Caco-2 (cell line): ENCODE results near the gene SPHK2. TPM values are rescaled to one million over a fixed set of nuclear protein-coding genes. Genes with fewer than 3 reads are reported as not detected.

Source experiments
- BruUV-seq: library from RNA; stranded (reverse); fragments of 400-500 nt; replicated peaks from 2 replicates; lab custom pipeline; 2021; lab: Mats Ljungman, UMichigan
- CTCF ChIA-PET: fragments of 300-600 bp; sonication (Branson Sonifier 250); formaldehyde crosslinking; loops from one replicate; lab custom pipeline; 2022; ENCODE audit warnings: antibody characterized with exemption; lab: Charles Lee
- POLR2A ChIA-PET: fragments of 300-600 bp; sonication (Branson Sonifier 250); formaldehyde crosslinking; loops from one replicate; lab custom pipeline; 2022; ENCODE audit warnings: antibody characterized with exemption; lab: Charles Lee
- DNase-seq, 2 experiments: peaks; one replicate each; pipeline versions ENCODE4 v3.0.0 to v3.0.0-alpha.2; 2020 to 2022
- H3K27me3 ChIP-seq: replicated peaks from 2 replicates; pipeline ENCODE4 v1.6.0; 2011; ENCODE audit warnings: low read length; ENCODE audit not compliant: control insufficient read depth, insufficient read depth
- H3K36me3 ChIP-seq: 2 replicates; pipeline ENCODE4 v1.5.1; 2011; ENCODE audit warnings: low read length; ENCODE audit not compliant: control insufficient read depth, insufficient read depth
- H3K4me1 ChIP-seq: fragments of 250-450 bp; sonication (Bioruptor Pico); 2 replicates; pipeline ENCODE4 v1.5.1; 2020; ENCODE audit warnings: mild to moderate bottlenecking
- H3K4me3 ChIP-seq: 2 replicates; pipeline ENCODE4 v1.5.1; 2011; ENCODE audit warnings: low read depth, mild to moderate bottlenecking, control low read depth, low read length
- H3K9me3 ChIP-seq: fragments of 250-450 bp; sonication (Bioruptor Pico); 2 replicates; pipeline ENCODE4 v1.5.1; 2020; ENCODE audit warnings: mild to moderate bottlenecking, moderate library complexity
- H3K27ac Mint-ChIP-seq: one replicate; pipeline ENCODE4 v1.8.0; 2022; ENCODE audit warnings: mixed read lengths; ENCODE audit not compliant: unreplicated experiment
- H3K27me3 Mint-ChIP-seq: one replicate; pipeline ENCODE4 v1.8.0; 2022; ENCODE audit warnings: mixed read lengths; ENCODE audit not compliant: insufficient read depth, unreplicated experiment
- H3K36me3 Mint-ChIP-seq: one replicate; pipeline ENCODE4 v1.8.0; 2022; ENCODE audit warnings: mild to moderate bottlenecking, mixed read lengths; ENCODE audit not compliant: insufficient read depth, unreplicated experiment
- H3K4me1 Mint-ChIP-seq: one replicate; pipeline ENCODE4 v1.8.0; 2022; ENCODE audit warnings: low read depth, mixed read lengths; ENCODE audit not compliant: unreplicated experiment
- H3K4me3 Mint-ChIP-seq: one replicate; pipeline ENCODE4 v1.8.0; 2022; ENCODE audit warnings: mild to moderate bottlenecking, moderate library complexity, mixed read lengths; ENCODE audit not compliant: unreplicated experiment
- H3K9me3 Mint-ChIP-seq: one replicate; pipeline ENCODE4 v1.8.0; 2022; ENCODE audit warnings: mixed read lengths; ENCODE audit not compliant: unreplicated experiment
- intact Hi-C: fragments of 100-400 bp; cut with micrococcal nuclease; formaldehyde crosslinking; loops from one replicate; pipeline ENCODE4 v1.10.0; 2022; ENCODE audit not compliant: unreplicated experiment
- total RNA-seq: library from RNA; stranded (reverse); gene quantifications from 2 replicates; pipeline ENCODE4 v1.2.3, GENCODE V29; 2022
- TF ChIP-seq, protein P1 (sequence below), 2 experiments: fragments of 200-600 bp in 1 of 2; IDR thresholded peaks; 1 replicate in 1 of 2; 2 replicates in 1 of 2; pipeline versions ENCODE4 v1.5.1 to v1.8.0; 2011 to 2022; ENCODE audit warnings: antibody characterized with exemption in 1 of 2, control low read depth in 1 of 2, inconsistent platforms in 1 of 2, low read depth in 1 of 2, low read length in 1 of 2, mild to moderate bottlenecking in 1 of 2, moderate library complexity in 1 of 2; ENCODE audit not compliant: insufficient read depth in 1 of 2, severe bottlenecking in 1 of 2, unreplicated experiment in 1 of 2

Gene SPHK2
- total RNA-seq, 1 experiment from 2014 or later = 140 TPM

DNA sequence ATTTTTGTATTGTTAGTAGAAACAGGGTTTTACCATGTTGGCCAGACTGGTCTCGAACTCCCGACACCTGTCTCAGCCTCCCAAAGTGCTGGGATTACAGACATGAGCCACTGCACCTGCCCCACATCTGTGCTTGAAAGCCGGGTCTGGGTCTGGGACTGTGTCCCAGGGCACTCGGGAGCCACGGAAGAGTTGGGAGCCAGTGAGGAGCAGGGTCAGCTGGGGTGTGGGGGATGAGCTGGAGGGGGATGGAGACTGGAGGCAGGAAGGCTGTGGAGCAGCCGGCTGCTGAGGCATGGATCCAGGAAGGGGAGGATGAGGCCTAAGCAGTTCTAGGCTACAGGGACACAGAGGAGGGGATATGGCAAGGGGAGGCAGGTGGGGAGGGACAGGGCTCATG is 23.5 kb upstream of the SPHK2 start:
- TF ChIP-seq, protein P1, sequence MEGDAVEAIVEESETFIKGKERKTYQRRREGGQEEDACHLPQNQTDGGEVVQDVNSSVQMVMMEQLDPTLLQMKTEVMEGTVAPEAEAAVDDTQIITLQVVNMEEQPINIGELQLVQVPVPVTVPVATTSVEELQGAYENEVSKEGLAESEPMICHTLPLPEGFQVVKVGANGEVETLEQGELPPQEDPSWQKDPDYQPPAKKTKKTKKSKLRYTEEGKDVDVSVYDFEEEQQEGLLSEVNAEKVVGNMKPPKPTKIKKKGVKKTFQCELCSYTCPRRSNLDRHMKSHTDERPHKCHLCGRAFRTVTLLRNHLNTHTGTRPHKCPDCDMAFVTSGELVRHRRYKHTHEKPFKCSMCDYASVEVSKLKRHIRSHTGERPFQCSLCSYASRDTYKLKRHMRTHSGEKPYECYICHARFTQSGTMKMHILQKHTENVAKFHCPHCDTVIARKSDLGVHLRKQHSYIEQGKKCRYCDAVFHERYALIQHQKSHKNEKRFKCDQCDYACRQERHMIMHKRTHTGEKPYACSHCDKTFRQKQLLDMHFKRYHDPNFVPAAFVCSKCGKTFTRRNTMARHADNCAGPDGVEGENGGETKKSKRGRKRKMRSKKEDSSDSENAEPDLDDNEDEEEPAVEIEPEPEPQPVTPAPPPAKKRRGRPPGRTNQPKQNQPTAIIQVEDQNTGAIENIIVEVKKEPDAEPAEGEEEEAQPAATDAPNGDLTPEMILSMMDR (IDR thresholded peaks at IDR 0.05; ENCODE audit: insufficient read depth in 1 of 2, low read depth in 1 of 2, low read length in 1 of 2, severe bottlenecking in 1 of 2, unreplicated experiment in 1 of 2) = no peak
- Histone ChIP-seq H3K4me3 (no peak overlapping the region), H3K4me1 (no peaks in the 10 kb centered on the region), H3K9me3 (no peaks in the 10 kb centered on the region), H3K36me3 (no peaks in the 10 kb centered on the region), H3K27me3 (no peaks in the 10 kb centered on the region)
- no peak overlapping the region for H3K27ac Mint-ChIP-seq
- no peaks in the 10 kb centered on the region for H3K36me3 Mint-ChIP-seq
- no peaks in the 10 kb centered on the region for H3K9me3 Mint-ChIP-seq
- intact Hi-C loops = no loop called here
- DNase-seq = no peak
- no peaks in the 10 kb centered on the region for H3K27me3 Mint-ChIP-seq
- no TSS peak for BruUV-seq
- no peaks in the 10 kb centered on the region for H3K4me1 Mint-ChIP-seq
- ChIA-PET CTCF (no interaction called here), POLR2A (no interaction called here)
- no peak overlapping the region for H3K4me3 Mint-ChIP-seq

GRCh38 chr19:48596237-48596636 is 23.1 kb upstream of the SPHK2 start:
- BruUV-seq = no TSS peak
- intact Hi-C loops = no loop called here
- H3K4me3 Mint-ChIP-seq = no peak overlapping the region
- CTCF ChIA-PET = no interaction called here
- Histone ChIP-seq H3K9me3 (no peaks in the 10 kb centered on the region), H3K4me1 (no peaks in the 10 kb centered on the region), H3K27me3 (no peaks in the 10 kb centered on the region), H3K4me3 (no peak overlapping the region), H3K36me3 (no peaks in the 10 kb centered on the region)
- H3K27ac Mint-ChIP-seq = no peak overlapping the region
- H3K36me3 Mint-ChIP-seq = no peaks in the 10 kb centered on the region
- POLR2A ChIA-PET = no interaction called here
- DNase-seq = no peak
- H3K4me1 Mint-ChIP-seq = no peaks in the 10 kb centered on the region
- no peaks in the 10 kb centered on the region for H3K27me3 Mint-ChIP-seq
- TF ChIP-seq, protein P1 (IDR thresholded peaks at IDR 0.05; ENCODE audit: insufficient read depth in 1 of 2, low read depth in 1 of 2, low read length in 1 of 2, severe bottlenecking in 1 of 2, unreplicated experiment in 1 of 2) = no peak
- no peaks in the 10 kb centered on the region for H3K9me3 Mint-ChIP-seq

DNA sequence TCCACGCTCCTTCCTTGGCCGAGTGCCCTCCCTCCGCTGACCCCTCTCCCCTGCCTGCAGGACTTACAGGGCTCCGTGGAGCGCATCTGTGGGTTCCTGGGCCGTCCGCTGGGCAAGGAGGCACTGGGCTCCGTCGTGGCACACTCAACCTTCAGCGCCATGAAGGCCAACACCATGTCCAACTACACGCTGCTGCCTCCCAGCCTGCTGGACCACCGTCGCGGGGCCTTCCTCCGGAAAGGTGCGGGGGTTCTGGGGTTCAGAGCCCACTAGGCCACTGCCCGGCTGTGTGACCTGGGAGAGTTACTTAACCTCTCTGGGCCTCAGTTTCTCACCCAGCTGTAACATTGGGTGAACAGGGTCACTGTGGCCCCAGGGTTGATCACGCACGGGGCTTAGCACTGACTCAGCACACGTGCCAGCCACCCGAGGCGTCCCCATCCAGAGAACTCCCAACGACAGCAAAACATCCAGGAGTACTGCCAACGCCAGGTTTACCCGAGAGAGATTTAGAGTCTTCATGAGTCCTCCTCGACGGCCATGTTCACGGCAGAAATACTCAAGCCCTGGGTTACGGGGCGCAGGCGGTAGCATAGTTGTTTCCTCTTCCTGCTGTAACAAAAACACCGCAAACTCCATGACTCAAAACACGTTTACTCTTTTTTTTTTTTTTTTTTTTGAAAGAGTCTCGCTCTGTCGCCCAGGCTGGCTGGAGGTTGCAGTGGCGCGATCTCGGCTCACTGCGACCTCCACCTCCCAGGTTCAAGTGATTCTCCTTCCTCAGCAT is 22.4 kb upstream of the SPHK2 start:
- CTCF ChIA-PET = no interaction called here
- BruUV-seq = no TSS peak

More for the DNA sequence above, 22.4 kb upstream of the SPHK2 start:
- Histone ChIP-seq H3K4me1 (peaks cover 2% of the 10 kb centered on the region), H3K36me3 (no peaks in the 10 kb centered on the region), H3K4me3 (no peak overlapping the region), H3K27me3 (no peaks in the 10 kb centered on the region), H3K9me3 (no peaks in the 10 kb centered on the region)
- POLR2A ChIA-PET = no interaction called here
- Mint-ChIP-seq H3K4me3 (no peak overlapping the region), H3K36me3 (peaks cover 5% of the 10 kb centered on the region), H3K9me3 (no peaks in the 10 kb centered on the region), H3K27ac (no peak overlapping the region), H3K4me1 (peaks cover 2% of the 10 kb centered on the region), H3K27me3 (no peaks in the 10 kb centered on the region)
- intact Hi-C loops = no loop called here
- TF ChIP-seq, protein P1 (IDR thresholded peaks at IDR 0.05; ENCODE audit: insufficient read depth in 1 of 2, low read depth in 1 of 2, low read length in 1 of 2, severe bottlenecking in 1 of 2, unreplicated experiment in 1 of 2) = no peak
- no peak for DNase-seq
